ENCODE data around the gene KSR2. TPM values are rescaled to one million over a fixed set of nuclear protein-coding genes. Genes with fewer than 3 reads are reported as not detected.

Gene KSR2
- total RNA-seq, 1 donor from 2014 or later = 0.30 TPM

DNA sequence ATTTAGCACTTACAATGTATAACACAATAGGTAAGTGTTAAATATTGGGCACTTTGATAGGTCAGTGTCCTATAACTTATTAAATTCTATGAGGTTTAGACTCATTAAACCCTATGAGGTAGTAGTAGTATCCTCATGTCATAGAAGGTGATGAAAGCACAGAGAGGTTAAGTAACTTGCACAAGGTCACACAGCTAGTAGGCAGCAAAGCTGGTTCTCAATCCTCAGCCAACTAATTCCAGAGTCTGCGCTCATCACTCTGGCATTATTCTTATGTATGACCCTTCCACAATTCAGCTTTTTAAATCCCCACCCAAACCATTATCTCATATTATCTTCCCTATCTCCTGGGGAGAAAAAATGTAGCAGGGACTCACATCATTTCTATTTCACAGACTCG is 141.1 kb downstream of the KSR2 start:
- Mint-ChIP-seq H3K27ac (no peak overlapping the region), H3K4me1 (peaks cover 6% of the 10 kb centered on the region), H3K27me3 (ENCODE audit: insufficient read depth, low read depth) (peaks cover 8% of the 10 kb centered on the region), H3K4me3 (no peak overlapping the region), H3K36me3 (no peaks in the 10 kb centered on the region), H3K9me3 (peaks cover 6% of the 10 kb centered on the region)
- Histone ChIP-seq H3F3A (ENCODE audit: low read depth) (no peaks in the 10 kb centered on the region), H3K9ac (no peak overlapping the region), H3K9me3 (ENCODE audit: low read depth) (no peaks in the 10 kb centered on the region), H4K20me1 (ENCODE audit: low read depth) (no peaks in the 10 kb centered on the region), H3K4me1 (no peaks in the 10 kb centered on the region), H2AFZ (replicated peaks) (no peak overlapping the region), H3K27ac (no peak overlapping the region), H3K4me3 (no peak overlapping the region), H3K79me2 (ENCODE audit: low read depth) (no peaks in the 10 kb centered on the region), H3K4me2 (no peak overlapping the region), H3K36me3 (no peaks in the 10 kb centered on the region), H3K27me3 (no peaks in the 10 kb centered on the region)
- DNase-seq (ENCODE audit: low spot score) = no peak
- TF ChIP-seq EZH2 (IDR thresholded peaks at IDR 0.05) (no peak), EZH2phosphoT487 (IDR thresholded peaks at IDR 0.05) (no peak)
- TF ChIP-seq, protein P1, sequence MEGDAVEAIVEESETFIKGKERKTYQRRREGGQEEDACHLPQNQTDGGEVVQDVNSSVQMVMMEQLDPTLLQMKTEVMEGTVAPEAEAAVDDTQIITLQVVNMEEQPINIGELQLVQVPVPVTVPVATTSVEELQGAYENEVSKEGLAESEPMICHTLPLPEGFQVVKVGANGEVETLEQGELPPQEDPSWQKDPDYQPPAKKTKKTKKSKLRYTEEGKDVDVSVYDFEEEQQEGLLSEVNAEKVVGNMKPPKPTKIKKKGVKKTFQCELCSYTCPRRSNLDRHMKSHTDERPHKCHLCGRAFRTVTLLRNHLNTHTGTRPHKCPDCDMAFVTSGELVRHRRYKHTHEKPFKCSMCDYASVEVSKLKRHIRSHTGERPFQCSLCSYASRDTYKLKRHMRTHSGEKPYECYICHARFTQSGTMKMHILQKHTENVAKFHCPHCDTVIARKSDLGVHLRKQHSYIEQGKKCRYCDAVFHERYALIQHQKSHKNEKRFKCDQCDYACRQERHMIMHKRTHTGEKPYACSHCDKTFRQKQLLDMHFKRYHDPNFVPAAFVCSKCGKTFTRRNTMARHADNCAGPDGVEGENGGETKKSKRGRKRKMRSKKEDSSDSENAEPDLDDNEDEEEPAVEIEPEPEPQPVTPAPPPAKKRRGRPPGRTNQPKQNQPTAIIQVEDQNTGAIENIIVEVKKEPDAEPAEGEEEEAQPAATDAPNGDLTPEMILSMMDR (IDR thresholded peaks at IDR 0.05) = no peak

- Histone ChIP-seq H3K4me1 (no peaks in the 10 kb centered on the region), H3K27ac (no peak overlapping the region), H3K27me3 (no peaks in the 10 kb centered on the region), H3K79me2 (ENCODE audit: low read depth) (no peaks in the 10 kb centered on the region), H2AFZ (replicated peaks) (no peak overlapping the region), H3K9ac (no peak overlapping the region), H3K36me3 (no peaks in the 10 kb centered on the region), H3K9me3 (ENCODE audit: low read depth) (no peaks in the 10 kb centered on the region), H3K4me2 (no peak overlapping the region), H3F3A (ENCODE audit: low read depth) (no peaks in the 10 kb centered on the region), H3K4me3 (no peak overlapping the region), H4K20me1 (ENCODE audit: low read depth) (no peaks in the 10 kb centered on the region)
- H3K4me1 Mint-ChIP-seq = peaks cover 6% of the 10 kb centered on the region
- H3K27ac Mint-ChIP-seq = no peak overlapping the region
- DNase-seq (ENCODE audit: low spot score) = no peak
- peaks cover 6% of the 10 kb centered on the region for H3K9me3 Mint-ChIP-seq
- TF ChIP-seq EZH2 (IDR thresholded peaks at IDR 0.05) (no peak), EZH2phosphoT487 (IDR thresholded peaks at IDR 0.05) (no peak)
- TF ChIP-seq, protein P1 (IDR thresholded peaks at IDR 0.05) = no peak
- H3K4me3 Mint-ChIP-seq = no peak overlapping the region
- H3K27me3 Mint-ChIP-seq (ENCODE audit: insufficient read depth, low read depth) = peaks cover 7% of the 10 kb centered on the region
- H3K36me3 Mint-ChIP-seq = no peaks in the 10 kb centered on the region
Observed at GRCh38 chr12:117825827-117826226, 143.0 kb downstream of the KSR2 start.

DNA sequence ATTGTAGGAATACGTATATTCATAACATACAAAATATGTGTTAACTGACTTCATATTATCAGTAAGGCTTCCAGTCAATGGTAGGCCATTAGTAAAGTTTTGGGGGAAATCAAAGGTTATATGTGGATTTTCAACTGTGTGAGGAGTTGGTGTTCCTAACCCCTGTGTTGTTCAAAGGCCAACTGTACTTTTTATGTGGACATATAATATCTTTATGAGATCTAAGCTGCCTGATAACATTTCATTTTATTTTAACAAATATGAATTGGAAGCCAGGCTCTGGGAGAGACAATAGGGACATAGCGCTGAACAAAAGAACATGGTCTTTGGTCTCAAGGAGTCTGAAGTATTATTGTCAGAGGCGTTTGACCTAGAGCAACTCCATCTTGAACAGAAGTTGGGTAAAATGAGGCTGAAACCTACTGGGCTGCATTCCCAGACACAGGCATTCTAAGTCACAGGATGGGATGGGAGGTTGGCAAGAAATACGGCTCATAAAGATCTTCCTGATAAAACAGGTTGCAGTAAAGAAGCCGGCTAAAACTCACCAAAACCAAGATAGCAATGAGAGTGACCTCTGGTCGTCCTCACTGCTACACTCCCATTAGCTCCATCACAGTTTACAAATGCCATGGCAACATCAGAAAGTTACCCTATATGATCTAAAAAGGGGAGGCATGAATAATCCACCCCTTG is 147.2 kb downstream of the KSR2 start:
- Histone ChIP-seq H3K9me3 (ENCODE audit: low read depth) (no peaks in the 10 kb centered on the region), H3K9ac (no peak overlapping the region), H3K27ac (no peak overlapping the region), H3K79me2 (ENCODE audit: low read depth) (no peaks in the 10 kb centered on the region), H3K27me3 (no peaks in the 10 kb centered on the region), H3K4me2 (no peak overlapping the region), H3F3A (ENCODE audit: low read depth) (peaks cover 11% of the 10 kb centered on the region), H4K20me1 (ENCODE audit: low read depth) (no peaks in the 10 kb centered on the region), H3K4me3 (no peak overlapping the region), H3K36me3 (no peaks in the 10 kb centered on the region), H3K4me1 (peaks cover 23% of the 10 kb centered on the region), H2AFZ (replicated peaks) (no peak overlapping the region)
- Mint-ChIP-seq H3K36me3 (no peaks in the 10 kb centered on the region), H3K9me3 (no peaks in the 10 kb centered on the region), H3K4me1 (peaks cover 30% of the 10 kb centered on the region), H3K27ac (no peak overlapping the region), H3K27me3 (ENCODE audit: insufficient read depth, low read depth) (peaks cover 3% of the 10 kb centered on the region), H3K4me3 (no peak overlapping the region)
- DNase-seq (ENCODE audit: low spot score) = no peak
- TF ChIP-seq, protein P1 (IDR thresholded peaks at IDR 0.05) = no peak
- no peak for TF ChIP-seq EZH2 (IDR thresholded peaks at IDR 0.05)
- TF ChIP-seq EZH2phosphoT487 (IDR thresholded peaks at IDR 0.05) = no peak
